ENCODE data around the gene CACNB3. TPM values are rescaled to one million over a fixed set of nuclear protein-coding genes. Genes with fewer than 3 reads are reported as not detected.

Gene CACNB3
- total and polyA plus RNA-seq, 2 of the 13 experiments (the other 11 are each of a cell fraction or from before 2014, with no cell fraction given): 0.29 to 0.54 TPM

DNA sequence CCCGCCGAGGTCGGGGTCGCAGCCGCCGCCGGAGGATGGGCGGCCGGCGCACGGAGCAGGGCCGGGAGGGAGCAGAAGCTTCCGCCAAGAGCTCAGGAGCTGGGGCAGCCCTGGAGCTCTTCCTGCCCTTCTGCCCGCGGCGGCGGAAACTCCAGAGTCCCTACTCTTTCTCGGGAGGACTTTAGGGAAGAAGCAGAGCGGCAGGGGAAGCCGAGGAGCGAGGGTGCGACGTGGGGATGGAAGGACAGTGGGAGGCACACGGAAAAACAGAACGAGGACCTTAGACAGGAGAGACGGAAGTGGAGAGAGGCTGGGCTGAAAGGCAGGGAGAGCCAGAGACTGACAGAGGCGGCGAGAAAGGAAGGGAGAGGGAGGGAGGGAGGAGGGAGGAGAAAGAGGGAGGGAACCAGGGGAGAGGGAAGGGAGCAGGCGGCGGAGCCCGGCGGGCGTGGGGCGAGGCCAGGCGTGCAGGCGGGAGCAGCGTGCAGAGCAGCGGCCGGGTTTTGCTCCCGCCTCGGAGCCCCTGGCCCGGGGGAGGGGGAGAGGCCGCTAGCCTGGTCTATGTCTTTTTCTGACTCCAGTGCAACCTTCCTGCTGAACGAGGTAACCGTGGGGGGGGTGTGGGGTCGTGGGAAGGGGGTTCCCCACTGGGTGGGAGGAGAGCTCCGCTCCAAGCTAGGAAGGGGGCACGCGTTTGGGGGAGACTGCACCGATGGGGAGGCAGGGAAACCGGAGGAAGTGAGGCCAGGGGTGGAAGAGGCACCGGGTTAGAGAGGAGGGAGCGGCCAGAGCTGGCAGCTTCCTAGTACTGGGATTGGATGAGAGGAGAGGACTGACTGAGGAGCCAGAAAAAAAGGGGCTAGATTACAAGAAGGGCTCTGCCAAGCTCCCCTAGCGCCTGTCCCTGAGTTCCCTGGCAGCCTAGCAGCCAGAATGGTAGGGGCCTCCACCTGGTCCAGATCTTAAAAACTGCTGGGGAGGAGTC is 2.9 kb upstream of the CACNB3 start (continued):
- TF ChIP-seq LBX2 (CRISPR knock-in tag; IDR thresholded peaks at IDR 0.05; ENCODE audit: borderline replicate concordance) (no peak), NAIF1 (CRISPR knock-in tag; IDR thresholded peaks at IDR 0.05; ENCODE audit: borderline replicate concordance) (no peak), ARNT2 (CRISPR knock-in tag; IDR thresholded peaks at IDR 0.05; ENCODE audit: low read depth) (no peak; the same call in 1 of the 2 replicates), ELF3 (CRISPR knock-in tag; IDR thresholded peaks at IDR 0.05) (no peak), SRY (CRISPR knock-in tag; IDR thresholded peaks at IDR 0.05) (peak; percentile 10; the same call in 1 of the 2 replicates), ZNF687 (CRISPR knock-in tag; IDR thresholded peaks at IDR 0.05) (peak; percentile 34; the same call in 1 of the 2 replicates), HDAC1 (CRISPR knock-in tag; IDR thresholded peaks at IDR 0.05) (no peak), SIX1 (CRISPR knock-in tag; IDR thresholded peaks at IDR 0.05; ENCODE audit: borderline replicate concordance) (no peak), SIN3B (IDR thresholded peaks at IDR 0.05; ENCODE audit: low read length) (no peak), POLR2G (IDR thresholded peaks at IDR 0.05; ENCODE audit: low read depth, low read length) (peak; percentile 42; the same call in 1 of the 2 replicates), GABPB1 (CRISPR knock-in tag; IDR thresholded peaks at IDR 0.05) (peak; percentile 62; the same call in 1 of the 2 replicates), ZFY (CRISPR knock-in tag; IDR thresholded peaks at IDR 0.05) (no peak), ZNF746 (CRISPR knock-in tag; IDR thresholded peaks at IDR 0.05) (peak; percentile 79), TFDP1 (CRISPR knock-in tag; IDR thresholded peaks at IDR 0.05; ENCODE audit: borderline replicate concordance) (peak; percentile 79; the same call in 1 of the 2 replicates), RNF219 (CRISPR knock-in tag; IDR thresholded peaks at IDR 0.05) (no peak), ATF7 (IDR thresholded peaks at IDR 0.05) (no peak), ATF7 (CRISPR knock-in tag; IDR thresholded peaks at IDR 0.05) (no peak), SIN3A (IDR thresholded peaks at IDR 0.05; ENCODE audit: borderline replicate concordance, low read depth, low read length) (peak; percentile 38; the same call in 1 of the 2 replicates)
- TF ChIP-seq, protein P1, sequence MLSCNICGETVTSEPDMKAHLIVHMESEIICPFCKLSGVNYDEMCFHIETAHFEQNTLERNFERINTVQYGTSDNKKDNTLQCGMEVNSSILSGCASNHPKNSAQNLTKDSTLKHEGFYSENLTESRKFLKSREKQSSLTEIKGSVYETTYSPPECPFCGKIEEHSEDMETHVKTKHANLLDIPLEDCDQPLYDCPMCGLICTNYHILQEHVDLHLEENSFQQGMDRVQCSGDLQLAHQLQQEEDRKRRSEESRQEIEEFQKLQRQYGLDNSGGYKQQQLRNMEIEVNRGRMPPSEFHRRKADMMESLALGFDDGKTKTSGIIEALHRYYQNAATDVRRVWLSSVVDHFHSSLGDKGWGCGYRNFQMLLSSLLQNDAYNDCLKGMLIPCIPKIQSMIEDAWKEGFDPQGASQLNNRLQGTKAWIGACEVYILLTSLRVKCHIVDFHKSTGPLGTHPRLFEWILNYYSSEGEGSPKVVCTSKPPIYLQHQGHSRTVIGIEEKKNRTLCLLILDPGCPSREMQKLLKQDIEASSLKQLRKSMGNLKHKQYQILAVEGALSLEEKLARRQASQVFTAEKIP (CRISPR knock-in tag; IDR thresholded peaks at IDR 0.05; ENCODE audit: borderline replicate concordance): no peak
